ENCODE data around the gene CRISP1. TPM values are rescaled to one million over a fixed set of nuclear protein-coding genes. Genes with fewer than 3 reads are reported as not detected.

CRISP1 gene
- total and polyA plus RNA-seq, 10 of the 15 experiments (the other 5 are each of a cell fraction or from before 2014, with no cell fraction given) = not detected

- Histone ChIP-seq H3K27ac (ENCODE audit: control insufficient read depth, insufficient read depth) (no peak overlapping the region), H3K27me3 (replicated peaks in 1 of 2; ENCODE audit: control insufficient read depth in 2 of 2, insufficient read depth in 2 of 2, low read length in 1 of 2) (no peaks in the 10 kb centered on the region), H3K9ac (ENCODE audit: control insufficient read depth, insufficient read depth, low read length) (no peak overlapping the region), H3K4me3 (no peak overlapping the region), H3K79me2 (ENCODE audit: control insufficient read depth, insufficient read depth, low read length) (no peaks in the 10 kb centered on the region), H2AFZ (ENCODE audit: control insufficient read depth, low read depth, low read length) (no peak overlapping the region), H4K20me1 (ENCODE audit: control insufficient read depth, insufficient read depth) (no peaks in the 10 kb centered on the region), H3K36me3 (ENCODE audit: control insufficient read depth in 2 of 2, insufficient read depth in 2 of 2, low read length in 1 of 2) (no peaks in the 10 kb centered on the region), H3K4me1 (ENCODE audit: control insufficient read depth, insufficient read depth, low read length) (no peaks in the 10 kb centered on the region), H3K4me2 (ENCODE audit: control insufficient read depth, insufficient read depth) (no peak overlapping the region), H3K9me3 (replicated peaks; ENCODE audit: control insufficient read depth, insufficient read depth, low read length) (no peaks in the 10 kb centered on the region)
- ChIA-PET POLR2A (no interaction called here), RAD21 (ENCODE audit: unreplicated experiment) (no interaction called here), CTCF (no interaction called here), SMC1A (ENCODE audit: uncharacterized antibody, unreplicated experiment) (interaction anchor here (0.6 to 1.1 kb wide), 2 partner anchors 126 to 1535 kb away, joined by 3 read pairs; no protein-coding TSS in a partner anchor)
- BruUV-seq (replicated peaks) = no TSS peak
- ATAC-seq (no peak), FAIRE-seq (no peak), DNase-seq (ENCODE audit: low read depth, low spot score) (no peak)
- in situ Hi-C loops (cut with MboI) (no loop called here), intact Hi-C loops (cut with micrococcal nuclease; ENCODE audit: unreplicated experiment) (no loop called here)
- 0% methylated on average over 2 of the region's 2 CpGs for WGBS (ENCODE audit: insufficient coverage, insufficient replicate concordance, low lambda C conversion rate, missing lambda C conversion rate)
- TF ChIP-seq ASH2L (IDR thresholded peaks at IDR 0.05; ENCODE audit: borderline replicate concordance, low read depth) (no peak), RB1 (IDR thresholded peaks at IDR 0.05; ENCODE audit: borderline replicate concordance) (no peak), KDM1A (IDR thresholded peaks at IDR 0.05; ENCODE audit: borderline replicate concordance) (no peak), CUX1 (IDR thresholded peaks at IDR 0.05; ENCODE audit: insufficient replicate concordance, low read depth, low read length) (no peak), NKRF (conservative IDR thresholded peaks at IDR 0.05) (no peak), RELB (IDR thresholded peaks at IDR 0.05; ENCODE audit: low read depth) (no peak), CEBPZ (IDR thresholded peaks at IDR 0.05; ENCODE audit: low read depth, low read length) (no peak), NR2C1 (IDR thresholded peaks at IDR 0.05) (no peak), MYC (IDR thresholded peaks at IDR 0.05; ENCODE audit: insufficient read depth, insufficient read length, insufficient replicate concordance, low read length, severe bottlenecking) (no peak), DPF2 (IDR thresholded peaks at IDR 0.05) (no peak)
Observed at GRCh38 chr6:49790341-49790740, 76.0 kb downstream of the CRISP1 start.
